Activated CD4-positive, alpha-beta T cell treated with anti-CD3 and anti-CD28 coated beads, Interleukin-2, amount 10 ng/mL, durations not matched to agents 7 days and 5 days (primary cell): ENCODE data around the gene GREM2. TPM values are rescaled to one million over a fixed set of nuclear protein-coding genes. Genes with fewer than 3 reads are reported as not detected.

Experiments
- CTCF ChIA-PET: fragments of 350-600 bp; sonication (Branson Sonifier 250); formaldehyde crosslinking; loops from one replicate; lab custom pipeline; 2021; ENCODE audit warnings: antibody characterized with exemption; lab: Charles Lee
- POLR2A ChIA-PET: fragments of 350-600 bp; sonication (Branson Sonifier 250); formaldehyde crosslinking; loops from one replicate; lab custom pipeline; 2021; ENCODE audit warnings: antibody characterized with exemption; lab: Charles Lee
- DNase-seq: peaks from one replicate; pipeline ENCODE4 v3.0.0-alpha.2; 2020
- H3K27ac Mint-ChIP-seq: one replicate; pipeline ENCODE4 v1.8.0; 2021; ENCODE audit warnings: mild to moderate bottlenecking, moderate library complexity, mixed read lengths
- H3K27me3 Mint-ChIP-seq: one replicate; pipeline ENCODE4 v1.8.0; 2021; ENCODE audit warnings: mixed read lengths
- H3K36me3 Mint-ChIP-seq: one replicate; pipeline ENCODE4 v1.8.0; 2021; ENCODE audit warnings: low read depth, mixed read lengths
- H3K4me1 Mint-ChIP-seq: one replicate; pipeline ENCODE4 v1.8.0; 2021; ENCODE audit warnings: mixed read lengths
- H3K4me3 Mint-ChIP-seq: one replicate; pipeline ENCODE4 v1.8.0; 2021; ENCODE audit warnings: mild to moderate bottlenecking, moderate library complexity, mixed read lengths
- H3K9me3 Mint-ChIP-seq: one replicate; pipeline ENCODE4 v1.8.0; 2021; ENCODE audit warnings: mixed read lengths
- total RNA-seq, 2 experiments: library from RNA; stranded (reverse); gene quantifications; one replicate each; pipeline ENCODE4 v1.2.3, GENCODE V29; 2021

Gene GREM2
- total RNA-seq, 2 experiments from 2014 or later = 0.42 to 0.52 TPM

- H3K27me3 Mint-ChIP-seq = no peaks in the 10 kb centered on the region
- no peaks in the 10 kb centered on the region for H3K9me3 Mint-ChIP-seq
- CTCF ChIA-PET = no interaction called here
- POLR2A ChIA-PET = no interaction called here
- no peaks in the 10 kb centered on the region for H3K4me1 Mint-ChIP-seq
- no peak for DNase-seq
- H3K27ac Mint-ChIP-seq = no peak overlapping the region
- no peaks in the 10 kb centered on the region for H3K36me3 Mint-ChIP-seq
- H3K4me3 Mint-ChIP-seq = no peak overlapping the region
Observed at GRCh38 chr1:240475832-240476231, 136.1 kb downstream of the GREM2 start.

- no peak for DNase-seq
- ChIA-PET CTCF (no interaction called here), POLR2A (no interaction called here)
- Mint-ChIP-seq H3K9me3 (no peaks in the 10 kb centered on the region), H3K36me3 (no peaks in the 10 kb centered on the region), H3K27me3 (no peaks in the 10 kb centered on the region), H3K4me1 (no peaks in the 10 kb centered on the region), H3K27ac (no peak overlapping the region), H3K4me3 (no peak overlapping the region)
Observed at GRCh38 chr1:240474133-240474614, 137.8 kb downstream of the GREM2 start.

GRCh38 chr1:240468656-240469055 is 143.3 kb downstream of the GREM2 start:
- CTCF ChIA-PET = no interaction called here
- POLR2A ChIA-PET = no interaction called here
- Mint-ChIP-seq H3K27ac (no peak overlapping the region), H3K4me3 (no peak overlapping the region), H3K27me3 (no peaks in the 10 kb centered on the region), H3K9me3 (no peaks in the 10 kb centered on the region), H3K4me1 (peaks cover 3% of the 10 kb centered on the region), H3K36me3 (no peaks in the 10 kb centered on the region)
- no peak for DNase-seq

- Mint-ChIP-seq H3K9me3 (no peaks in the 10 kb centered on the region), H3K4me1 (peaks cover 3% of the 10 kb centered on the region), H3K4me3 (no peak overlapping the region), H3K36me3 (no peaks in the 10 kb centered on the region), H3K27ac (no peak overlapping the region), H3K27me3 (no peaks in the 10 kb centered on the region)
- no peak for DNase-seq
- ChIA-PET POLR2A (no interaction called here), CTCF (no interaction called here)
Observed at GRCh38 chr1:240467895-240468294, 144.1 kb downstream of the GREM2 start.

- DNase-seq = no peak
- CTCF ChIA-PET = no interaction called here
- no peaks in the 10 kb centered on the region for H3K36me3 Mint-ChIP-seq
- H3K9me3 Mint-ChIP-seq = no peaks in the 10 kb centered on the region
- peaks cover 3% of the 10 kb centered on the region for H3K4me1 Mint-ChIP-seq
- POLR2A ChIA-PET = no interaction called here
- no peak overlapping the region for H3K4me3 Mint-ChIP-seq
- no peak overlapping the region for H3K27ac Mint-ChIP-seq
- H3K27me3 Mint-ChIP-seq = no peaks in the 10 kb centered on the region
Observed at GRCh38 chr1:240466509-240466908, 145.4 kb downstream of the GREM2 start.

GRCh38 chr1:240465531-240465940 is 146.4 kb downstream of the GREM2 start:
- Mint-ChIP-seq H3K27me3 (no peaks in the 10 kb centered on the region), H3K4me3 (no peak overlapping the region), H3K27ac (no peak overlapping the region), H3K9me3 (no peaks in the 10 kb centered on the region), H3K36me3 (no peaks in the 10 kb centered on the region), H3K4me1 (peaks cover 3% of the 10 kb centered on the region)
- ChIA-PET CTCF (no interaction called here), POLR2A (no interaction called here)
- no peak for DNase-seq

- Mint-ChIP-seq H3K9me3 (no peaks in the 10 kb centered on the region), H3K27ac (no peak overlapping the region), H3K36me3 (no peaks in the 10 kb centered on the region), H3K4me1 (peaks cover 3% of the 10 kb centered on the region), H3K4me3 (no peak overlapping the region), H3K27me3 (no peaks in the 10 kb centered on the region)
- ChIA-PET CTCF (no interaction called here), POLR2A (no interaction called here)
- DNase-seq = no peak
Observed at GRCh38 chr1:240464099-240464498, 147.9 kb downstream of the GREM2 start.

GRCh38 chr1:240462766-240463395 is 149.1 kb downstream of the GREM2 start:
- Mint-ChIP-seq H3K4me1 (peaks cover 3% of the 10 kb centered on the region), H3K27me3 (no peaks in the 10 kb centered on the region), H3K27ac (no peak overlapping the region), H3K4me3 (no peak overlapping the region), H3K36me3 (no peaks in the 10 kb centered on the region), H3K9me3 (no peaks in the 10 kb centered on the region)
- ChIA-PET POLR2A (no interaction called here), CTCF (no interaction called here)
- no peak for DNase-seq

- H3K4me1 Mint-ChIP-seq = peaks cover 3% of the 10 kb centered on the region
- H3K36me3 Mint-ChIP-seq = no peaks in the 10 kb centered on the region
- no peaks in the 10 kb centered on the region for H3K27me3 Mint-ChIP-seq
- CTCF ChIA-PET = no interaction called here
- no peaks in the 10 kb centered on the region for H3K9me3 Mint-ChIP-seq
- H3K27ac Mint-ChIP-seq = no peak overlapping the region
- POLR2A ChIA-PET = no interaction called here
- no peak for DNase-seq
- H3K4me3 Mint-ChIP-seq = no peak overlapping the region
Observed at GRCh38 chr1:240462277-240462676, 149.7 kb downstream of the GREM2 start.

- Mint-ChIP-seq H3K27ac (no peak overlapping the region), H3K9me3 (no peaks in the 10 kb centered on the region), H3K36me3 (no peaks in the 10 kb centered on the region), H3K4me1 (no peaks in the 10 kb centered on the region), H3K27me3 (no peaks in the 10 kb centered on the region), H3K4me3 (no peak overlapping the region)
- ChIA-PET POLR2A (no interaction called here), CTCF (no interaction called here)
- DNase-seq = no peak
Observed at GRCh38 chr1:240457203-240457602, 154.8 kb downstream of the GREM2 start.

GRCh38 chr1:240455228-240455821 is 156.6 kb downstream of the GREM2 start:
- ChIA-PET POLR2A (no interaction called here), CTCF (interaction anchor here (0.5 to 1.5 kb wide), 2 partner anchors 237 to 1065 kb away, joined by 3 to 6 read pairs; no protein-coding TSS in a partner anchor)
- H3K9me3 Mint-ChIP-seq = no peaks in the 10 kb centered on the region
- H3K27ac Mint-ChIP-seq = no peak overlapping the region
- no peaks in the 10 kb centered on the region for H3K27me3 Mint-ChIP-seq
- H3K36me3 Mint-ChIP-seq = no peaks in the 10 kb centered on the region
- no peak for DNase-seq
- no peaks in the 10 kb centered on the region for H3K4me1 Mint-ChIP-seq
- no peak overlapping the region for H3K4me3 Mint-ChIP-seq

GRCh38 chr1:240445369-240445768 is 166.6 kb downstream of the GREM2 start:
- Mint-ChIP-seq H3K4me1 (no peaks in the 10 kb centered on the region), H3K4me3 (no peak overlapping the region), H3K36me3 (no peaks in the 10 kb centered on the region), H3K27me3 (no peaks in the 10 kb centered on the region), H3K27ac (no peak overlapping the region), H3K9me3 (no peaks in the 10 kb centered on the region)
- ChIA-PET CTCF (interaction anchor here (0.5 kb wide), 1 partner anchor 247 kb away, joined by 3 read pairs; no protein-coding TSS in a partner anchor), POLR2A (no interaction called here)
- DNase-seq = no peak

- no peak for DNase-seq
- Mint-ChIP-seq H3K4me1 (no peaks in the 10 kb centered on the region), H3K9me3 (no peaks in the 10 kb centered on the region), H3K4me3 (no peak overlapping the region), H3K27ac (no peak overlapping the region), H3K27me3 (no peaks in the 10 kb centered on the region), H3K36me3 (no peaks in the 10 kb centered on the region)
- ChIA-PET CTCF (no interaction called here), POLR2A (no interaction called here)
Observed at GRCh38 chr1:240441669-240442068, 170.3 kb downstream of the GREM2 start.
